Stimulated activated CD8-positive, alpha-beta memory T cell treated with anti-CD3 and anti-CD28 coated beads, Interleukin-7, amount 100 ng/mL, for 4 hours (primary cell): ENCODE measurements around the gene SHLD2.
"Not testable (repeated sequence)": the region's sequence is repeated elsewhere in the genome, so short reads cannot be mapped to it uniquely, and the experiment has no call there.

ENCODE experiments used
- DNase-seq, 2 donors: peaks; one replicate each; pipeline ENCODE4 v3.0.0-alpha.2; 2020; ENCODE audit warnings: low read depth in 2 of 2

Gene SHLD2

GRCh38 chr10:87213150-87213765 lies 118.3 kb downstream of the SHLD2 start:
- DNase-seq, result not testable (repeated sequence)

GRCh38 chr10:87213806-87214205 lies 118.8 kb downstream of the SHLD2 start:
- not testable (repeated sequence) for DNase-seq

GRCh38 chr10:87216120-87216519 lies 121.1 kb downstream of the SHLD2 start:
- DNase-seq, result not testable (repeated sequence)

GRCh38 chr10:87219370-87219769 lies 124.4 kb downstream of the SHLD2 start:
- not testable (repeated sequence) for DNase-seq

- DNase-seq, result not testable (repeated sequence)
Observed at GRCh38 chr10:87222789-87223188, 127.8 kb downstream of the SHLD2 start.

GRCh38 chr10:87225148-87225547 lies 130.1 kb downstream of the SHLD2 start, which contains the start of gene NUTM2A:
NUTM2A (plus strand) TSS chr10:87225448; CDS start chr10:87225831, 383 bp downstream.
- DNase-seq, result not testable (repeated sequence)

- not testable (repeated sequence) for DNase-seq
Observed at GRCh38 chr10:87228247-87228646, 133.2 kb downstream of the SHLD2 start.

- DNase-seq, result not testable (repeated sequence)
Observed at GRCh38 chr10:87229211-87229610, 134.2 kb downstream of the SHLD2 start.

- not testable (repeated sequence) for DNase-seq
Observed at GRCh38 chr10:87234854-87235253, 139.8 kb downstream of the SHLD2 start.

- DNase-seq, result not testable (repeated sequence)
Observed at GRCh38 chr10:87237244-87237643, 142.2 kb downstream of the SHLD2 start.

GRCh38 chr10:87239346-87239808 lies 144.4 kb downstream of the SHLD2 start:
- DNase-seq, result not testable (repeated sequence)
